Cerebellar nuclear complex (tissue), 1 donor: ENCODE data around the gene CDH4.

Experiments used
- DNase-seq, 2 experiments: peaks; one replicate each; lab custom pipeline; 2025; lab: John Stamatoyannopoulos, UW

Gene CDH4

GRCh38 chr20:61493798-61494305 lies 241.8 kb downstream of the CDH4 start:
- no peak for DNase-seq

- no peak for DNase-seq
These were observed 242.9 kb downstream of the CDH4 start for GRCh38 chr20:61494763-61495575.

- no peak for DNase-seq
These were observed 245.1 kb downstream of the CDH4 start for GRCh38 chr20:61497029-61497627.

DNA sequence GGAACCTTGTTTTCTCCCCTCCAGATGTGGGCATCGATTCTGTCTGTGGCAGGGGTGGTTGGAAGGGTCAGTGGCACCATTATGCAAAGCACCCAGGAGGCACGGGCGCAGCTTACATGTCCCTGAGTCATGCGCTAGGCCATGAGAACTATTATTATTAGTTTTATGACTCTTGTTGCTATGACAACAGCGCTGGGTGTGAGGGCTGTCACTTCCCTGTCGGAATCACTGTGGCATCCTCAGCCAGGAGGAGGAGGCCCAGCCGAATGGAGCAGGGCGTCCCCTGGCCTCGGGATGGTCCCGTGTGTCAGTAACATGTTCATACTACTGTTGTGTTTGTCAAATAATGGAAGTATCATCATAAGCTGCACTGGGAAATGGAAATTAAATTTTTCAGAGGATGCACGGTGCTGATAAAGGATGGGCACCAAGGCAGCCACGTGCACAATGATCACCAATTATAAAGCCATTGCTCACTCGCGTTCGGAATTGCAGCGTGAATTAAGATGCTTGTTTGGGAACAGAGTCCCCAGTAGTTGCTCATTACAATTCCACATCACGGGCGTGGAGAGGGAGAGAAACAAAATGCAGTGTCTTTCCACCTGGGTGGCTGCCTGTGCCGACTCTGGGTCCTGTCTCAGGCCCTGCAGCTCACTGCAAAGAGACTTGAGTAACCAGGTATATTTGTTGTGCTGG lies 247.9 kb downstream of the CDH4 start:
- no peak for DNase-seq

GRCh38 chr20:61500791-61501321 lies 248.8 kb downstream of the CDH4 start:
- DNase-seq: no peak

GRCh38 chr20:61502433-61502832 lies 250.4 kb downstream of the CDH4 start:
- no peak for DNase-seq

GRCh38 chr20:61503106-61503505 lies 251.0 kb downstream of the CDH4 start:
- no peak for DNase-seq

DNA sequence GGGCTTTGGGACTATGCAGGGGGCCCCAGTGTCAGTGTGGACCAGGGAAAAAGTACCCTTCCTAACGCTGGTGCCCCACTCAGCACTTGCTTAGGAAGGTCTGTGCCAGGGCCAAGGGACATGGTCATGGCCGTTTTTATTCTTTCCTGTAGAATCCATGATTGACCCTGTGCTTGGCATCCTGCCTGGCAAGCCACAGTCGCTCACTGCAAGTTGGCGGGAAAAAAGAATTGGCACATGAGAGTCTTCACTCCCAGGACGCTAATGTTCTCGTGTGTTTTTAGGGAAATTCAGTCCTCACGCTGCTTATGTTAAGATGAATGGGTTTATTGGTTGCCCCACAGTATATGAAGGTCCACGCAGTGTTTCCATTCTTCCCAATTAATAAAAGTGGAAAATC lies 253.4 kb downstream of the CDH4 start:
- DNase-seq: no peak

DNA sequence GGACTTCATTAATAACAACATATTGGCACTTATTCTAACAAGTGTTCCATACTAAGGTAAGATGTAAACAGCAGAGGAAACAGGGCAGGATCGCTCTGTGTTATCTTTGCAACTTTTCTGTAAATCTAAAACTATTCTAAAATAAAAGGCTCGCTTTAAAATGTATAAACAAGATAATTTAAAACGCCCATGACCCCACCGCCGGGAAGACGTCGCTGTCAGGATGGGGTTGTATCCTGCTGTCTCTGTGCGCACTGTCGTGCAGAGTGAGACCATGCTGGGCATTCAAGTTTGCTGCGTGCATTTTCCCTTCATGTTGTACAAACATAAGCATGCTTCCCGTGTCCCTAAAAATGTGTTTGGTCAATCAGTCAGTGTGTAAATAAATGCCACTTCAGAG lies 255.7 kb downstream of the CDH4 start:
- no peak for DNase-seq

- DNase-seq: no peak
These were observed 256.4 kb downstream of the CDH4 start for GRCh38 chr20:61508301-61509096.

- DNase-seq: no peak
These were observed 258.8 kb downstream of the CDH4 start for GRCh38 chr20:61510778-61511330.

- DNase-seq: no peak
These were observed 260.4 kb downstream of the CDH4 start for GRCh38 chr20:61512475-61512874.

- DNase-seq: no peak
These were observed 261.3 kb downstream of the CDH4 start for GRCh38 chr20:61513124-61514017.

DNA sequence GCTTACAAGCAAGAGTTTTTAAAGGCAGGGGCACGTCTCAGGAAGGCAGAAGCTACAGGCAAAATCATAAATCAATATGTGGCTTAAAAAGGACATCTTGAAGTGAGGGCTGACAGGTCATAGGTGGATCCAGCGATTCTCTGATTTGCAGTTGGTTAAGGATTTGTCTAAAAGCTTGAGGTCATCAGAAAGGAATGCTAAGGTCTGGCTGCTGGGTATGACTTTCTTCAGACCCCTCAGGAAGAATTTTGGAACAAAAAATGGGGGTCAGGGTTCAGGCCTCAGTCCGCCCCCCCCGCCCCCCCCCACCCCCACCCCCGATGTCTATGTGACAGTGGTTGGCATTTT lies 261.9 kb downstream of the CDH4 start:
- DNase-seq: no peak

DNA sequence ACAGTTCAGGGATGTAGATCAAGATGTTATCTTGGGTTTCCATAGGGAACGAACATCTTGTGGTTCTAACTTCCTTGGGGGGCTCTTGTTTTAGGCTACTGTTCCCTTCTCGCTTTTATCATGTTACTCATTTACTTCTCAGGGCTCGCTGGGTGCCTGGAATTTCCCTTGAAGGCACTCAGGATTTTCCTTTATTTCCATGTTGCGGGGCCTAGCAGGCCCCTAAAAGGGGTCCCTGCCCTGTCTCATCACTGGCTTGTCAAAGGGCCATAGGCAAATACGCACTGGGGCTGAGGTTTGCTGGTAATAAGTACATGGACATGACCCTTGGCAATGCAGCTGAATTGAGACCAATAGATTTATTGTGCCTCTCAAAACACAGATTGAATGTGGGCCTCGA lies 262.3 kb downstream of the CDH4 start:
- DNase-seq: no peak

GRCh38 chr20:61514805-61515505 lies 262.9 kb downstream of the CDH4 start:
- DNase-seq: no peak

DNA sequence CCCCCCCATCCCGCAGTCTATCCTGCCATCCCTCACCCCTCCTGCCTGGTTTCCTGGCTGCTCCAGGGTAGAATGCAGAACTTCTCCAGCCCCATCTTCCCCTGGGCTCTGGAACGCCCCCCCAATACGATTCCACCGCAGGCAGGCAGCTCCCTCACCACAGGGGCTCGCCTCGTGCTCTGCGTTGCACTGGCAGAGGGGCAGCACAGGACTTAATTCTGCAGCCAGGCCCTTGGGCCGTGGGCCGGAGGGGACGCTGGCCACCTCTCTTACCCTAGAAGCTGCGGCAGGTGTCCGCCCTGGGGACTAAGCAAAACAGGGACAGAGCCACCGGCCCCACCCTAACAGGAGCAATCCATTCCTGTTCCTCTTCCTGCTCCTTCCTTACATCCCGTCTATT lies 263.9 kb downstream of the CDH4 start:
- DNase-seq: no peak

DNA sequence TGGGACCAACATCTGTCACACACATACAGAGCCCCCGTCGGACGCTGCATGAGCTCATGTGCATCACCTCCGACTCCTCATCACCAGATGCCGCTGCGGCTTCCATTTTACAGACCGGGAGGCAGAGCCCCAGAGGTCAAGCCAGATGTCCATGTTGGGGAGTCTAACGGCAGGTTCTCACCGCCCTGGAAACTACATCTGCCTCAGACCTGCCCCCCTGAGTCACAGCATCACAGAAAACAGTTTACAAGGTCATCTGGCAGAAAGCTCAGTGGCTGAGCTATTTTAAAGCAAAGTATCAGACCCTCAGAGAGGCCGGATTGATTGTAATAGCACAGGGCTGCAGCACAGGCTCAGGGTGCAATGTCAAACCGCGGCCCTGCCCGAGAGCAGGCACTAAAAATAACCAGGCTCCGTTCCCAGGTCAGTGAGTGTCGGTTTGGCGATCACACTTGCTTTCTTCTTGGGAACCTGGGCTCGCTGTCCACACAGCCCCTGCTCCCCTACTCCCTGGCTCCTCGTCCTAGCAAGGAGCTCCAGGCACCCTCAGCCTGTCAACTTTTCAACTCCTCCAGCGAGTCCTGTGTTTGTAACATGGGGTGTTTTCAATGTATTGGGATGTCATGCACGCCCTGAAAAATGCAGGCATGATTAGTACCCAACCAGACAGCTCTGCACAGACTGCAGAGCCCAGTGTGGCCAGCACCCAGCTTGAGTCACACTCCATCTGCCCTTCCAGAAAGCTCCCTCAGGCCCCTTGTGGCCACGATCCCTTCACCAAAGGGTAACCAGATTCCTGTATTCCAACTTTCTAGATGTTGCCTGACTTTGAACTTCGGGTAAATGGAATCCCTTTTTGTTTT lies 264.5 kb downstream of the CDH4 start:
- no peak for DNase-seq

DNA sequence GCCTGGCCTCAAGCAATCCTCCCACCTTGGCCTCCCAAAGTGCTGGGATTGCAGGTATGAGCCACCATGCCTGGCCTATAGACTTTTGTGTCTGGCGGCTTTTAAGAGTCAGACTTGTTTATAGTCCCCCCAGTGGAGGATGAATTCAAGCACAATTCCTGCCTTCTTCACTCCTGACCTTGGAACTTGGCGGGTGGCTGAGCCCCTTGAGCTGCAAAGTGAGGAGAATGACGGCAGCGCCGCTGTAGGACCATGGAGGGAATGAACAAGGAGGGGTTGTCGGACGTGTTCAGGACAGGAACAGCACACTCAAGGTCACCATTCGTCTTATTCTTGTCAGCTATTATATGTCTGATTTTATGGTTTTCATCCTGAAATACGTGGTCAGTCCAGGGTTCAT lies 265.4 kb downstream of the CDH4 start:
- no peak for DNase-seq
